Measurements from ENCODE around the gene SMCO4. TPM values are rescaled to one million over a fixed set of nuclear protein-coding genes. Genes with fewer than 3 reads are reported as not detected.

Gene SMCO4
- total and polyA plus RNA-seq, 2 donors (not counting 1 experiment from before 2014, with no cell fraction given), result 3.6 to 5.1 TPM

DNA sequence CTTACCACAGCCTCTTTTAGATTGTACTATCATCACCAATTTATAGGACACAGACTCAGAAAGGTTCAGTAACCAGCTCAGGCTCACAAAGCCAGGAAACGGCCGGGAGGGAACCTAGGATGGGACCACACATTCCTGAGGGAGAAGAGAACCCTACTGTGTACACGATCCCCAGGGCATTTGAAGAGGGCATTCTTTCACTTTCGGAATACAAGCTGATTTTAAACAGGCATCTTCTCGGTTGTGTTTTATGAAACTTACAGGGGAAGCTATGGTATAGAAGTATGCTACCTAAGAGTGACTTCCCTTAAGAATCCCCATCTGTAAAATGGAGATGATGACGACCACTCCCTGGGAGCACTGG, 19.0 kb downstream of the SMCO4 start:
- Mint-ChIP-seq H3K27me3 (no peaks in the 10 kb centered on the region), H3K9me3 (ENCODE audit: insufficient read depth) (no peaks in the 10 kb centered on the region), H3K27ac (peak overlapping the region; percentile 72), H3K4me1 (peaks cover 59% of the 10 kb centered on the region), H3K4me3 (peak overlapping the region; percentile 80)
- no peaks in the 10 kb centered on the region for H3K79me2 ChIP-seq (ENCODE audit: control insufficient read depth, insufficient read depth, low read length)
- H3K4me1 ChIP-seq (ENCODE audit: control insufficient read depth in 2 of 2, insufficient read depth in 2 of 2, low read length in 2 of 2), result peaks cover 47 to 56% of the 10 kb centered on the region in 2 donors
- peak overlapping the region in 2 of 5 experiments; percentile 15 to 31 for H3K4me3 ChIP-seq (ENCODE audit: control extremely low read depth in 1 of 5, extremely low read depth in 1 of 5, insufficient read depth in 1 of 5, low read depth in 2 of 5, low read length in 4 of 5)
- 50% methylated on average over 4 of the region's 6 CpGs for WGBS (ENCODE audit: insufficient coverage)
- H3K9me3 ChIP-seq (ENCODE audit: control extremely low read depth in 1 of 3, control insufficient read depth in 2 of 3, insufficient read depth in 1 of 3, low read length in 2 of 3), result no peaks in the 10 kb centered on the region
- H3K9ac ChIP-seq (ENCODE audit: low read length), result peak overlapping the region; percentile 56
- DNase-seq, result peak; percentile 22
- H2AFZ ChIP-seq (ENCODE audit: insufficient read depth, low read depth, low read length, poor library complexity, severe bottlenecking), result peak overlapping the region; percentile 34
- CTCF ChIA-PET, result no interaction called here
- intact Hi-C loops (cut with micrococcal nuclease), result no loop called here
- H3K27ac ChIP-seq (ENCODE audit: low read length in 2 of 2), result peak overlapping the region; percentile 61 to 77
- no peaks in the 10 kb centered on the region for H4K20me1 ChIP-seq (ENCODE audit: control insufficient read depth, insufficient read depth, low read length, poor library complexity, severe bottlenecking)
- POLR2A ChIA-PET, result no interaction called here
- no peak for TF ChIP-seq EZH2 (IDR thresholded peaks at IDR 0.05; ENCODE audit: borderline replicate concordance, insufficient read depth, low read depth, low read length, poor library complexity, severe bottlenecking)
- TF ChIP-seq, protein P1, sequence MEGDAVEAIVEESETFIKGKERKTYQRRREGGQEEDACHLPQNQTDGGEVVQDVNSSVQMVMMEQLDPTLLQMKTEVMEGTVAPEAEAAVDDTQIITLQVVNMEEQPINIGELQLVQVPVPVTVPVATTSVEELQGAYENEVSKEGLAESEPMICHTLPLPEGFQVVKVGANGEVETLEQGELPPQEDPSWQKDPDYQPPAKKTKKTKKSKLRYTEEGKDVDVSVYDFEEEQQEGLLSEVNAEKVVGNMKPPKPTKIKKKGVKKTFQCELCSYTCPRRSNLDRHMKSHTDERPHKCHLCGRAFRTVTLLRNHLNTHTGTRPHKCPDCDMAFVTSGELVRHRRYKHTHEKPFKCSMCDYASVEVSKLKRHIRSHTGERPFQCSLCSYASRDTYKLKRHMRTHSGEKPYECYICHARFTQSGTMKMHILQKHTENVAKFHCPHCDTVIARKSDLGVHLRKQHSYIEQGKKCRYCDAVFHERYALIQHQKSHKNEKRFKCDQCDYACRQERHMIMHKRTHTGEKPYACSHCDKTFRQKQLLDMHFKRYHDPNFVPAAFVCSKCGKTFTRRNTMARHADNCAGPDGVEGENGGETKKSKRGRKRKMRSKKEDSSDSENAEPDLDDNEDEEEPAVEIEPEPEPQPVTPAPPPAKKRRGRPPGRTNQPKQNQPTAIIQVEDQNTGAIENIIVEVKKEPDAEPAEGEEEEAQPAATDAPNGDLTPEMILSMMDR (IDR thresholded peaks at IDR 0.05), result no peak
- no peaks in the 10 kb centered on the region for H3K36me3 ChIP-seq (replicated peaks in 1 of 2; ENCODE audit: control extremely low read depth in 1 of 2, control insufficient read depth in 1 of 2, extremely low read depth in 1 of 2, insufficient read depth in 2 of 2, low read length in 1 of 2)
- no peaks in the 10 kb centered on the region for H3K27me3 ChIP-seq (replicated peaks in 1 of 4; ENCODE audit: control extremely low read depth in 1 of 4, control insufficient read depth in 3 of 4, insufficient read depth in 4 of 4, low read length in 3 of 4)
- peak overlapping the region; percentile 58 for H3K4me2 ChIP-seq (replicated peaks; ENCODE audit: low read depth, low read length, poor library complexity, severe bottlenecking)
- peak; percentile 42 for ATAC-seq (ENCODE audit: low read depth)

DNA sequence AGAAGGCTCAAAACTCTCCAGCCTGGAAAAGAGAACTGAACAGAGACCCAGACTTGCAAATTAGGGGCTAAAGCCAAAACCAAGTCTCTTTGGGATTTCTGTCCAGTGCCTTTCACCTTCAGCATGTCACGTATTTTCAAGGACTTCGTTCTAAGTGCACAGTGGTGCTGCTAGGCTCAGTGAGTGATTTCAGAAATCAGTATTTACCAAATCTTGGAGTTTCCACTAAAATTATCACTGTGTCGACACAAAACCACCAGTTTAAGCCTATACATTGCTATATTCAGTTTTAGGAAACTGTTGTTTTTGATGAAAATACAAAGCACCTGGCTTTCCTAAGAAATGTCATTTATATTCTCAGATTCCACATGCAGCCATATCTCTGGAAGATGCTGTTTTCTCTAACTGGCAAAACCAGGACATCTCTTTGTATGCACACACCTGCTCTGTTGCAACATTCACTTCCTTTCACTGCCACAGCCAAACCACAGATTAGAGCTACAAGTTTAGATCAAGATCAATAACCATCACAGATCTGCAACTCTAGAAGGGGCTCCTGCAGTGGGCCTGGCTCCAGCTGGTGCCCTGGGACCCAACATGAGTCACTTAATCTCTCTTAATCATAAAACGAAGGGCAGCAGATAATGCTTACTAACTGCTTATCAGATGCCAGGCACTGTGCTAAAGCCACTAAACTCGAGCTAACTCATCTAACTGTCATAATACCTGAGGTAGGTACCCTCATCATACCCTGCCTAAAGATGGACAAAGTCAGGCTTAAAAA, 22.3 kb downstream of the SMCO4 start:
- Mint-ChIP-seq H3K27ac (peak overlapping the region; percentile 43), H3K4me1 (peaks cover 55% of the 10 kb centered on the region), H3K27me3 (no peaks in the 10 kb centered on the region), H3K9me3 (ENCODE audit: insufficient read depth) (no peaks in the 10 kb centered on the region), H3K4me3 (no peak overlapping the region)
- no peak overlapping the region for H3K4me3 ChIP-seq (ENCODE audit: control extremely low read depth in 1 of 5, extremely low read depth in 1 of 5, insufficient read depth in 1 of 5, low read depth in 2 of 5, low read length in 4 of 5)
- intact Hi-C loops (cut with micrococcal nuclease), result no loop called here
- ATAC-seq (ENCODE audit: low read depth) (no peak), DNase-seq (no peak)
- ChIA-PET POLR2A (no interaction called here), CTCF (no interaction called here)
- H3K4me2 ChIP-seq (replicated peaks; ENCODE audit: low read depth, low read length, poor library complexity, severe bottlenecking), result no peak overlapping the region
- WGBS (ENCODE audit: insufficient coverage), result 56% methylated on average over 4 of the region's 5 CpGs
- no peak overlapping the region for H3K27ac ChIP-seq (ENCODE audit: low read length in 2 of 2)
- no peaks in the 10 kb centered on the region for H3K36me3 ChIP-seq (replicated peaks in 1 of 2; ENCODE audit: control extremely low read depth in 1 of 2, control insufficient read depth in 1 of 2, extremely low read depth in 1 of 2, insufficient read depth in 2 of 2, low read length in 1 of 2)
- no peaks in the 10 kb centered on the region for H3K9me3 ChIP-seq (ENCODE audit: control extremely low read depth in 1 of 3, control insufficient read depth in 2 of 3, insufficient read depth in 1 of 3, low read length in 2 of 3)
- TF ChIP-seq EZH2 (IDR thresholded peaks at IDR 0.05; ENCODE audit: borderline replicate concordance, insufficient read depth, low read depth, low read length, poor library complexity, severe bottlenecking), result no peak
- TF ChIP-seq, protein P1 (IDR thresholded peaks at IDR 0.05), result no peak
- no peaks in the 10 kb centered on the region for H3K27me3 ChIP-seq (replicated peaks in 1 of 4; ENCODE audit: control extremely low read depth in 1 of 4, control insufficient read depth in 3 of 4, insufficient read depth in 4 of 4, low read length in 3 of 4)
- no peaks in the 10 kb centered on the region for H3K79me2 ChIP-seq (ENCODE audit: control insufficient read depth, insufficient read depth, low read length)
- no peak overlapping the region for H2AFZ ChIP-seq (ENCODE audit: insufficient read depth, low read depth, low read length, poor library complexity, severe bottlenecking)
- H3K4me1 ChIP-seq (ENCODE audit: control insufficient read depth in 2 of 2, insufficient read depth in 2 of 2, low read length in 2 of 2), result peaks cover 34 to 41% of the 10 kb centered on the region in 2 donors
- H4K20me1 ChIP-seq (ENCODE audit: control insufficient read depth, insufficient read depth, low read length, poor library complexity, severe bottlenecking), result no peaks in the 10 kb centered on the region
- no peak overlapping the region for H3K9ac ChIP-seq (ENCODE audit: low read length)
